ENCODE results near the gene OXCT1. TPM values are rescaled to one million over a fixed set of nuclear protein-coding genes. Genes with fewer than 3 reads are reported as not detected.
"Not testable (repeated sequence)": the region's sequence is repeated elsewhere in the genome, so short reads cannot be mapped to it uniquely, and the experiment has no call there.

The OXCT1 gene
- polyA plus RNA-seq, 4 donors, result 49.3 to 64.1 (median 58.2) TPM

- no peak for DNase-seq (ENCODE audit: low read depth in 4 of 4, low spot score in 3 of 4)
Measured at GRCh38 chr5:41788941-41789368, 81.3 kb downstream of the OXCT1 start.

GRCh38 chr5:41787265-41787664 lies 83.0 kb downstream of the OXCT1 start:
- no peak for DNase-seq (ENCODE audit: low read depth in 4 of 4, low spot score in 3 of 4)

GRCh38 chr5:41785061-41785460 lies 85.2 kb downstream of the OXCT1 start:
- DNase-seq (ENCODE audit: low read depth in 4 of 4, low spot score in 3 of 4), result no peak

DNA sequence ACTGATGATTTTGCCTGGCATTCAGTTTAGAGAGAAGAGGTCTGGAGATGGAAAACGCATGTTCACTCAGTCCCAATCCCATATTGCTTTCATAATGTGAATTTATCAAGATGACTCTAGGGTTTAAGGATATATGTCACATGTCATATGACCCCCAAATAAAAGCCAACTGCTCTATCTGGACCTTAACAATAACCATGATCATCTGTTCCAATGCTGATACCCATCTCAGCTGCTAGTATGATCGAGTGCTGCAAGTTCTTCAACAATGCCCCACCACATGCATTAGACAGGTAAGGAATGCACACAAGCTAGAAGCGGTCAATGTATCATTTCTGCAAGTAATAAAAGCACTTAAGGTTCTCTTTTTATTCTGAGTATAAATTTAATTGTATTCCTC lies 91.8 kb downstream of the OXCT1 start:
- DNase-seq (ENCODE audit: low read depth in 4 of 4, low spot score in 3 of 4), result no peak

GRCh38 chr5:41776435-41776834 lies 93.8 kb downstream of the OXCT1 start:
- no peak for DNase-seq (ENCODE audit: low read depth in 4 of 4, low spot score in 3 of 4)

- DNase-seq (ENCODE audit: low read depth in 4 of 4, low spot score in 3 of 4), result no peak
Measured at GRCh38 chr5:41773799-41774198, 96.4 kb downstream of the OXCT1 start.

GRCh38 chr5:41772785-41773442 lies 97.3 kb downstream of the OXCT1 start:
- no peak for DNase-seq (ENCODE audit: low read depth in 4 of 4, low spot score in 3 of 4)

DNA sequence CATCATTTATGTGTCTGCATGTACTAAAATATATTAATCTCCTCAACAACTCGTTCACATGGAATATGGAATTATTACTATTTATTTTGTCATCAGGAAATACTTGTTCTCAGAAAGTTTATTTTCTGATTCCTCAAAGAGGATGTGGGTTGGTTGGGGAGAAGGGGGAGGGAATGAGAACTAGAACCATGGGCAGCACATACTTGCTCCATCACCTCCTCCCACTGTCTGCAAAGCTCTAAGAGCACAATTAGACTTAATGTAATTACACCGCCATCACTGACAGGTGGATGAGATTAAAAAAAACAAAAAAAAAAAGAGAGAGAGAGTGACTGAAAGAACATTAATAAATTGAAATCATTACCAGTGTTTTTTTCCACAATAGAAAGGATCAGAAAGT lies 98.2 kb downstream of the OXCT1 start:
- no peak for DNase-seq (ENCODE audit: low read depth in 4 of 4, low spot score in 3 of 4)

DNA sequence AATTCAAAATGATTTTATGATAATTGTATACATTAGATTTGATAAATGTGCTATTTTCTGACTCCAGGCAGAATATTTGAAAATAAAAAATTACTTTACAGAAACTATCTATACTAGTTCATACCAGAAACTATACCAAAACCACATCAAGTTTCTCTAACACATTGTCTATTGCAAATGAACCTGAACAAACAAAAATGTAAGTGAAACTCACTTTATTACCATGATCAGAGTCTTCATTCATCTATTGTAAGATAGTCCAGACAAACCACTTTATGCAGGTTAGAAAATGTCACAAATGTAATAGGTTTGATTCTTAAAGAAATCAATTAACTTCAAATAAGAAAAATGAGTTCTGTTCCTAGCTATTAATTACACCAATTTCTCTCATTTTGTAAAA lies 99.4 kb downstream of the OXCT1 start:
- no peak for DNase-seq (ENCODE audit: low read depth in 4 of 4, low spot score in 3 of 4)

DNA sequence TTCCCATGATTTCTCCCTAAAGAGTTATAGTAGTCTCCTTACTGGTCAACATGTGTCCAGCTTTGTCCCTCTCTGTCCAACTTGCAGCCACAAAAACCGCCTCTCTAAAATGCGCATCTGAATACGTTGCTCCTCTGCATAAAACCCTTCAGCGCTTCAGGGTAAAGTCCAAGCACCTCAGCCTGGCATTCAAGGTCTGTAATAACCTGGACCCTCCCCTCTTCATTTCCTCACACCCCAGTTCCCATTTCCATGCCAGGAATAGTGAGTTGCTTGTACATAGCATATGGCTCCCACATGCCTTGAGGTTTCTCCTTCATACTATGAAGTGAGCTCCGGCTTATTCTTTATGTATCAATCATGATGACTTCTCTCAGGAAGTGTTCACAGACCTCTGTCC lies 101.5 kb downstream of the OXCT1 start:
- DNase-seq (ENCODE audit: low read depth in 4 of 4, low spot score in 3 of 4), result no peak

GRCh38 chr5:41764650-41765049 lies 105.6 kb downstream of the OXCT1 start:
- no peak for DNase-seq (ENCODE audit: low read depth in 4 of 4, low spot score in 3 of 4)

DNA sequence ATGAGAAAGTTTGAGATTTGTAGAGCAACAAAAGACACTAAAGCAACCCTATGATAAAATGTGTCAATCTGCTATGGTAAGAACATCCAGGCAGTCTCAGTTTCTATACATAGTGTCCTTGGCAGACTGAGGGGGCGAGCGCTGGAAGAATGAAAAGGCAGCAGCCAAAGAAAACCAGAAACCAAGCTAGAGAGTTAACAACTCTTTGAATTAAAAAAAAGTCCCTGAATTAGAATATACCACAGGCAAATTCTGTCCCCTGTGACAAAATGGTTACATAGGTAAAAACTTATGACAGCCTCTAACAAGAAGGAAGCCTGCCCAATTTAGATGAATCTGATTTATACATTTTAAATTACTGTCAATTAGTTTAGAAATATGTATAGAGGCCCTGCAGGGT lies 106.7 kb downstream of the OXCT1 start:
- DNase-seq (ENCODE audit: low read depth in 4 of 4, low spot score in 3 of 4), result no peak

DNA sequence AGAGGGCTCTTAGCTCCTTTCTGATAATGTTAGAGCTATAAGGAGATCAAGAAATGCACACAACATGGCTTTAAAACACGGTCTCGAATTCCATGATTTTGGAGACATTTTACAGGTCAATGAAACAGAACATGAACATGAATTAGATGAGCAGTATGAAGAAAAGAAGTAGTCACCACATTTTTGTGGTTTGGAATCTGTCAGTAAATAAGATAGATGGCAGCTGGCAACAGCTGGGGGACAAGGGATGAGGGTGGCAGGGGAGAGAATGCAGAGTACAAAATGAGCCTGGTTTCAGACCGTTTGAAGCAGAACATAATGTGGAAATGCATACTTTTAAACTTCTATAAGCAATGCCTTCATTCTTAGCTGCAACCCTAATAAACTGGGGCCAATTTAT lies 107.1 kb downstream of the OXCT1 start:
- DNase-seq (ENCODE audit: low read depth in 4 of 4, low spot score in 3 of 4), result no peak

DNA sequence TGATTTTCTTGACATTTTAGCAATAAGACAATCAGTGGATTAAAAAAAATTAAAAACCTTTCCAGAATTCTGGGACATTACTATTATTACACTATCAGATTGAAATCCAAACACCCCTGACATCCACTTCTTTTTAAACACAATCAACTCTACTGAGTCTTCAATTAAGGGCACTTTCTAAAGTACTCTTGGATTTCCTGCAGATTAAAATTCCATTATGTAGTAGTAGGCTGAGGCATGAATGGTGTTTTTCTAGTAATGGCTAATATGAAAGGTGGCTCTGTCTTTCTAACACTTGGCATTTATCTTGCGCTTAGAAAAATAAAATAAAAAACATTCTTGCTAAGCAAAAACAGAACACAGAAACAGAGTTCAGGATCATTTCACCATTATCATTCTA lies 107.8 kb downstream of the OXCT1 start:
- no peak for DNase-seq (ENCODE audit: low read depth in 4 of 4, low spot score in 3 of 4)

DNA sequence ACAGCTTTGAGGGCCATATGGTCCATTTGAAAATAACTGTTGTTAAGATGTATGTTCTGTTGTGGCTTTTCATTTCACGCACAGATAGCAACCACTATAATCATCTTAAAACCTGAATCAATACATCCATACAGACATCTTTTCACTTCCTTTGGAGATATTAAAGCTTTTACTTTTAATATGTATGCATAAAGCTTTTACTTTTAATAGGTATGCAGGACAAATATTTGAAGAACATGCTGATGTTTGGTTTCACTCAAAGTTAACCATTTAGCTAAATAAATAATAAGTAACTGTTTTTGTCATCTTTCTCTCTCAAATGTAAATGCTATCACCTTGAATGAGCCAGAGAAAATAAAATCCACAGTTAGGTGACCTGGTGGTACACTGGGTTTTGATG lies 108.6 kb downstream of the OXCT1 start:
- DNase-seq (ENCODE audit: low read depth in 4 of 4, low spot score in 3 of 4), result no peak

DNA sequence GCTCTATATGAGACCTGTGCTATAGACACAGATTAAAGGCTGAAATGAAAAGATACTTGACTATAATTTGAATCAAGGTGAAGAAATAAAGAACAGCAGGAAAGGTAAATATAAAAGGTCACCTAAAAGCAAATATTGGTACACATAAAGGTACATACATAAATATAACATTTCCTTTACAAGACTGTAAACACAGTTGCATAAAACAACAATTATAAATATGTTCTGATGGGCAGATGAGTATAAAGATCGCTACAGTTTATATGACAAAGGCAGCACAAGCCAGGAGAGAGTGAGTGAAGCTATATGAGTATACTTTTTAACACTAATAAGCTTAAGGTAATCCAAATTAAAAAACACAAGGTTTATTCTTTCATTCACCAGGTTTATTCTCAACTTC lies 114.5 kb downstream of the OXCT1 start:
- DNase-seq (ENCODE audit: low read depth in 4 of 4, low spot score in 3 of 4), result no peak

GRCh38 chr5:41754857-41755256 lies 115.4 kb downstream of the OXCT1 start:
- DNase-seq (ENCODE audit: low read depth in 4 of 4, low spot score in 3 of 4), result no peak

GRCh38 chr5:41751867-41752266 lies 118.4 kb downstream of the OXCT1 start:
- DNase-seq (ENCODE audit: low read depth in 4 of 4, low spot score in 3 of 4), result no peak

DNA sequence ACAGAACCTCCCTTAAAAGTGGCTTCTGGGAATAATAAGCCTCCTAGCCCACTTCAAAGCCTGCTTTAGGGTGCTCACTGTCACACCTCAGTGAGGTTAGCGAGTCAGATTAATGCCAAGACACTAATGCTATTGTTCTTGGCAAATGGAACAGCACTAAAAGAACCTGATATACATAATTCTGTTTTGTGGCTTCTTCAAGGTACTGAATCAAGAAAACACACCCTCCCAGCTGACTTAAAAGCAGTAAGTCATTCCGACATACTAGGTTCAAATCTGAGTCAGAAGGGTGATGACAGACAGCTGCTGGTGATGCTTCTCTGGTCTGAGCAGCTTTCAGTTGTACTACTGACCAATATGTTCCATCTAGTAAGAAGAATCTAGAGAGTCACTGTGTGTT lies 121.6 kb downstream of the OXCT1 start:
- no peak for DNase-seq (ENCODE audit: low read depth in 4 of 4, low spot score in 3 of 4)

- no peak for DNase-seq (ENCODE audit: low read depth in 4 of 4, low spot score in 3 of 4)
Measured at GRCh38 chr5:41747708-41748107, 122.5 kb downstream of the OXCT1 start.

GRCh38 chr5:41747301-41747700 lies 122.9 kb downstream of the OXCT1 start:
- no peak for DNase-seq (ENCODE audit: low read depth in 4 of 4, low spot score in 3 of 4)

DNA sequence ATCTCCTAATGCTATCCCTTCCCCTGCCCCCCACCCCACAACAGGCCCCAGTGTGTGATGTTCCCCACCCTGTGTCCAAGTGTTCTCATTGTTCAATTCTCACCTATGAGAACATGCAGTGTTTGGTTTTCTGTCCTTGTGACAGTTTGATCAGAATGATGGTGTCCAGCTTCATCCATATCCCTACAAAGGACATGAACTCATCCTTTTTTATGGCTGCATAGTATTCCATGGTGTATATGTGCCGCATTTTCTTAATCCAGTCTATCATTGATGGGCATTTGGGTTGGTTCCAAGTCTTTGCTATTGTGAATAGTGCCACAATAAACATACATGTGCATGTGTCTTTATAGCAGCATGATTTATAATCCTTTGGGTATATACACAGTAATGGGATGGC lies 127.6 kb downstream of the OXCT1 start:
- DNase-seq (ENCODE audit: low read depth in 4 of 4, low spot score in 3 of 4), result not testable (repeated sequence)

GRCh38 chr5:41738710-41739354 lies 131.4 kb downstream of the OXCT1 start:
- no peak for DNase-seq (ENCODE audit: low read depth in 4 of 4, low spot score in 3 of 4)

Measured in right renal pelvis (tissue), 4 donors.